ENCODE data around the gene RET. TPM values are rescaled to one million over a fixed set of nuclear protein-coding genes. Genes with fewer than 3 reads are reported as not detected.

The RET gene
- total and polyA plus RNA-seq, 2 of the 13 experiments (the other 11 are each of a cell fraction or from before 2014, with no cell fraction given): 0.02 TPM; not detected in 1

- no peak for TF ChIP-seq ZNF275 (CRISPR knock-in tag; IDR thresholded peaks at IDR 0.05; ENCODE audit: borderline replicate concordance)
- TF ChIP-seq SKI (IDR thresholded peaks at IDR 0.05; ENCODE audit: partially characterized antibody): no peak
- TF ChIP-seq ZNF264 (CRISPR knock-in tag; IDR thresholded peaks at IDR 0.05): no peak
These were observed 12.7 kb downstream of the RET start (continued) for GRCh38 chr10:43089519-43089918.

- WGBS (ENCODE audit: low lambda C conversion rate): 4% methylated on average over 5 of the region's 8 CpGs
- ChIA-PET CTCF (ENCODE audit: low intra/inter-chr PET ratio, low total read pairs) (no interaction called here), POLR2A (no interaction called here)
- no peak for DNase-seq (ENCODE audit: low spot score)
- in situ Hi-C loops (cut with HindIII; ENCODE audit: extremely low pct_ligation_motif_present, low pct_unique_long_range_greater_than_20kb) (no loop called here), intact Hi-C loops (cut with micrococcal nuclease; ENCODE audit: unreplicated experiment) (no loop called here)
- H3K36me3 ChIP-seq (replicated peaks in 1 of 2; ENCODE audit: control insufficient read depth in 1 of 2, insufficient read depth in 2 of 2, low read length in 2 of 2): no peaks in the 10 kb centered on the region
- H3K27ac ChIP-seq (ENCODE audit: extremely low read length, insufficient read depth, low read length): no peak overlapping the region
- no peak overlapping the region for H3K4me3 ChIP-seq (replicated peaks in 1 of 3; ENCODE audit: insufficient read depth in 1 of 3, low read depth in 2 of 3, low read length in 3 of 3)
- H3K4me2 ChIP-seq (ENCODE audit: low read depth, low read length): no peak overlapping the region
- H3K27me3 ChIP-seq (ENCODE audit: control insufficient read depth in 1 of 2, insufficient read depth in 2 of 2, low read length in 2 of 2): peaks cover 5 to 42% of the 10 kb centered on the region in 2 experiments; a peak in 4 of 5 replicates
- FAIRE-seq: no peak
- no peak overlapping the region for H2AFZ ChIP-seq (ENCODE audit: low read length)
- no peak for ATAC-seq
- no peak overlapping the region for H3K9ac ChIP-seq (ENCODE audit: insufficient read depth, low read depth, low read length)
- H4K20me1 ChIP-seq (ENCODE audit: insufficient read depth, low read length): no peaks in the 10 kb centered on the region
- no peaks in the 10 kb centered on the region for H3K4me1 ChIP-seq (ENCODE audit: insufficient read depth, low read length)
- TF ChIP-seq ZSCAN12 (CRISPR knock-in tag; IDR thresholded peaks at IDR 0.05) (no peak), ZNF644 (CRISPR knock-in tag; IDR thresholded peaks at IDR 0.05; ENCODE audit: low read depth) (no peak), ATF3 (CRISPR knock-in tag; IDR thresholded peaks at IDR 0.05) (no peak), NRL (CRISPR knock-in tag; IDR thresholded peaks at IDR 0.05; ENCODE audit: borderline replicate concordance) (no peak), KMT2A (CRISPR knock-in tag; IDR thresholded peaks at IDR 0.05) (no peak), ZNF547 (CRISPR knock-in tag; IDR thresholded peaks at IDR 0.05) (no peak)
- H3K79me2 ChIP-seq (ENCODE audit: insufficient read depth, low read length): no peaks in the 10 kb centered on the region
- no peaks in the 10 kb centered on the region for H3K9me3 ChIP-seq (ENCODE audit: low read length)
- BruUV-seq (replicated peaks): no TSS peak
These were observed 13.3 kb downstream of the RET start for GRCh38 chr10:43090188-43090587.

Measured in HepG2 (cell line).